Stimulated activated naive B cell treated with anti-CD40 and anti-IgM and Interleukin-4, amounts not matched to agents 10 μg/mL and 1 μg/mL and 100 μg/mL, for 72 hours (primary cell): ENCODE measurements around the gene IL17REL.

Experiments
- ATAC-seq, 2 donors: fragments of 150-1000 bp; cut with Tn5 transposase; replicated peaks; 2 replicates each; pipeline ENCODE4 v1.10.0; 2021; ENCODE audit warnings: moderate library complexity in 1 of 2
- DNase-seq: peaks from one replicate; pipeline ENCODE4 v3.0.0; 2021
- H3K27ac Mint-ChIP-seq: one replicate; pipeline ENCODE4 v1.8.0; 2022; ENCODE audit warnings: mild to moderate bottlenecking, mixed read lengths
- H3K27me3 Mint-ChIP-seq, 2 donors: one replicate each; pipeline ENCODE4 v1.8.0; 2022; ENCODE audit warnings: mixed read lengths in 2 of 2
- H3K36me3 Mint-ChIP-seq, 2 donors: one replicate each; pipeline ENCODE4 v1.8.0; 2022; ENCODE audit warnings: mixed read lengths in 2 of 2, mild to moderate bottlenecking in 1 of 2
- H3K4me1 Mint-ChIP-seq, 2 donors: one replicate each; pipeline ENCODE4 v1.8.0; 2022; ENCODE audit warnings: mixed read lengths in 2 of 2, mild to moderate bottlenecking in 1 of 2
- H3K4me3 Mint-ChIP-seq, 2 donors: one replicate each; pipeline ENCODE4 v1.8.0; 2022; ENCODE audit warnings: mild to moderate bottlenecking in 2 of 2, mixed read lengths in 2 of 2, moderate library complexity in 1 of 2
- H3K9me3 Mint-ChIP-seq, 2 donors: one replicate each; pipeline ENCODE4 v1.8.0; 2022; ENCODE audit warnings: mixed read lengths in 2 of 2, mild to moderate bottlenecking in 1 of 2

The IL17REL gene

DNA sequence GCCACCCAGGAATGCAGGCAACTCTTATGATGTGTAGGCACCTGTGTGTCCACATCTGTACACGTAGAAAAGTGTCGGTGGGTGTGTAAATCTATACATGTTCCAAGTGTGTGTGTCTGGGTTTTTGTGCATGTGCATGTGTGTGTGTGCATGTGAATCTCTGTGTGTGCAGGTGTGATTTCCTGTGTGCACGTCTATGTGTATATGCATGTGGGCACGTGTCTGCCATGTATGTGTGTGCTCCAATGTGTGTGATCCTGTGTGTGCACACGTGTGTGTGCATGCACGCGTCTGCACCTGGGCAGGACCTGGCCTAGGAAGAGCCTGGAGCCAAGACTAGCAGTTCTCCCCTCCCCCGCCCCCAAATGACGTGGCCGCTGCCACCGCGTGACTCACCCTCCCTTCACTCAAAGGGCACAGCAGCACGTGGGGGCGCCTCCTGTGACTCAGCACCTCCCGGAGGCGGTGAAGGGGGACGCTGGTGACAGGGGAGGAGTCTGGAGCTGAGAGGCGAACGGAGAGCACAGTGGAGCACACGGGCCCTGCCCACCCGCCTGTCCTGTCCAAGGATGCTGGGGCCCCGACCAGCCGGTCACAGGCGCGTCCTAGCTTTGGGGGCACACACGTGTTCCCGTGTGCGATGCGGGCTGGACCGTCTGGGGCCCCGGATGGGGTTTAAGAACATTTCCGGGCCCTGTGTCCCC is 41.9 kb downstream of the IL17REL start:
- ATAC-seq (peak; percentile 78 to 83), DNase-seq (peak; percentile 94)
- Mint-ChIP-seq H3K36me3 (peaks cover 2 to 17% of the 10 kb centered on the region in 2 donors), H3K27me3 (no peaks in the 10 kb centered on the region), H3K27ac (peak overlapping the region; percentile 97), H3K9me3 (peaks cover 4 to 5% of the 10 kb centered on the region in 2 donors), H3K4me3 (no peak overlapping the region), H3K4me1 (peaks cover 38 to 57% of the 10 kb centered on the region in 2 donors)

DNA sequence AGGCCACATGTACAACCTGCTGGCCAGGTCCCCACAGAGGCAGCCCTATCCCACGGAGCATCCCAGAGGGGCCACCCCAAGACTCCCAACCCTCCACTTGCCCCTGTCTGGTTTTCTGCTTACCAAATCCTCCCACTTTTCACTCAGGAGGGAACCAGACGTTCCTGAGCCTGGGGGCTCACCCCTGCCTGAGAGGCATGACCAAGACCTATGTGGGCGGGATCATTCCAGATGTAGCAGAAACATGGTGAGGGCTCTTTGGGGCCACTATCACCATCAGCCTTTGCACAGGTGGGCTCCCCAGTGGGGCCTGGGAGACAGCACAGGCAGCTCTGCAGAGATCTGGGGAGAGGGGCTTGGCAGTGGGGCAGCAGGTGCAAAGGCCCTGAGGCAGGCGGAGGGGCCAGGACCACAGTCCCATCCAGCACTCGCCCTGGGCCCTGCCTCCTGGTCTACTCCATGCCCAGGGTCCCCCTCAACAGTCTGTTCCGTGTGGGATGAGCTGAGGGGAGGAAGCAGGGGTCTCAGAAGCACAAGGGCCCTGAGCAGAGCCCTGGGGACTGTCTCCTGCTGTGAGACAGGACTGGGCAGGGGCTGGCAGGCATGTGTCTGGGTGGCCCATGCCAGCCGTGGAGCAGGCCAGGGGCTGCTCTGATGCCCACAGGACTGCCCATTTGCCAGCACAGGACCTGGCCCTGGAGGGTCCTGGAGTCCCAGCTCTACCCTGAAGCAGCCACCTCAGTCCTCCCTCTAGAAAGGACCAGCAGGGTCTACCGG is 42.6 kb downstream of the IL17REL start:
- no peaks in the 10 kb centered on the region for H3K27me3 Mint-ChIP-seq
- peak overlapping the region; percentile 97 for H3K27ac Mint-ChIP-seq
- H3K4me3 Mint-ChIP-seq: peak overlapping the region in 1 of 2 donors; percentile 37
- peaks cover 34 to 59% of the 10 kb centered on the region in 2 donors for H3K4me1 Mint-ChIP-seq
- H3K9me3 Mint-ChIP-seq: no peaks in the 10 kb centered on the region
- peak; percentile 4 for DNase-seq
- H3K36me3 Mint-ChIP-seq: peaks cover 0 to 13% of the 10 kb centered on the region in 2 donors
- no peak for ATAC-seq

DNA sequence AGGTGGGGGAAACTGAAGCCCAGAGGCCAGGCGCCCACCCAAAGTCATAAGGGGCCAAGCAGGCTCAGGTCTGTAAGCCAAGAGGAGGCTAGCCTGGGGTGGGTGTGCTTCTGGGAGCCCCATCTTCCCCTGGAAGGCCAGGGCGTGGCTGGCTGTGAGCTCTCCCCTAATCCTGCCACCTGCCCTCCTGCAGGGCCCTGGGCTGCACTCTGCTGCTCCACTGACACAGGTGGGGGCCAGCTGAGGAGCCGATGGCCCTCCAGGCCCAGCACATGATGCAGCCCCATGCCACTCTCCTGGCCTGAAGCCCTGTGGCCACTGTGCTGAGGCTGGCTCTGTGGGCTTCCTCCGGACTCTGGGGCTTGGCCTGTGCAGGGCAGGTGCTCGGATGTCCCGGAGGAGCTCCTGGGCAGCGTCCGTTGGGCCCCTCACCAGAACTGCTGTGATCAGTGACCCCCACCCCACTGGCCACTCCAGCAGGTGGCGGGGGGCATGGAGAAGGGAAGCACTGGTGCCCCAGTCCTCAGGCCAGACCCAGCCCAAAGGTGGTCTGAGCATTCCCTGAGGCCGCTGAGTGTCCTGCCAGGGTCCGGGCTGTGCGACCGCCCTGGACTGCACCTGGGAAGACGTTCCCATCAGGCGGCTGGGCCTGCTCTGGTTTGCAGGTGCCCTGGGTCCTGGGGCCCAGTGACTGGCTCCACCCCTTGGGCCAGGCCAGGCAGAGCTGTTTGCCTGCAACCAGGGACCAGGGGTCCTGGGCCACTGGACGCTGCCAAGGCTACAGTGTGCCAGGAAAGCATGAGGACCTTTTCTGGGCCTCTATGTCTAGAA is 43.5 kb downstream of the IL17REL start:
- DNase-seq: peak; percentile 16
- peak overlapping the region; percentile 69 for H3K27ac Mint-ChIP-seq

DNA sequence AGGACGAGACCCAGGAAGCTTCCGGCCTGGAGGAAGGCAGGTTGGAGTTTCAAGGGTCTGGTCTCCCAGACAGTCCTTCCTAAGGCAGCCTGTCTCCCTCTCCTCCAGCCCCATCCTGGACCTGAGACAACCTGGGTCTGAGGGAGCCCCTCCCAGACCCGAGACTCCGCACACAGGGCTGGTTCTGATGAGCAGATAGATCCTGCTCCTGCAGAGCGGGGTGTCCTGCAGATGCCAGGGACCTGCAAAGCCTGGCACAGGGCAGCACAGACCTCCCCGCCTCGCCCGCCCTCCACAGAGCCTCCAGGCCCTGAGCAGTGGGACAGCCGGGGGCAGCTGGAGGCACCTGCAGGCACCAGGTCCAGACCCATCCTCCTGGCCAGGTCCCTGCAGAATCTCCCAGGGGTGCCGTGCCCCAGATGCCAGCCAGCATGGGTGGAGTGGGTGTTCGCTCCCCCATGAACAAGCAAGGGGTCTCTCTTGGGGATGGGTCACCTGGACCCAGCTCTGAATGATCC is 44.2 kb downstream of the IL17REL start:
- ATAC-seq (no peak), DNase-seq (peak; percentile 9)
- Mint-ChIP-seq H3K4me3 (peak overlapping the region; percentile 25 to 47), H3K36me3 (peaks cover 14 to 29% of the 10 kb centered on the region in 2 donors), H3K27me3 (no peaks in the 10 kb centered on the region), H3K9me3 (no peaks in the 10 kb centered on the region), H3K4me1 (peaks cover 45 to 74% of the 10 kb centered on the region in 2 donors), H3K27ac (peak overlapping the region; percentile 98)

More for the DNA sequence above, 43.5 kb downstream of the IL17REL start:
- H3K4me1 Mint-ChIP-seq: peaks cover 40 to 68% of the 10 kb centered on the region in 2 donors
- no peaks in the 10 kb centered on the region for H3K9me3 Mint-ChIP-seq
- H3K36me3 Mint-ChIP-seq: peaks cover 7 to 22% of the 10 kb centered on the region in 2 donors
- no peak for ATAC-seq
- H3K27me3 Mint-ChIP-seq: no peaks in the 10 kb centered on the region
- H3K4me3 Mint-ChIP-seq: no peak overlapping the region

DNA sequence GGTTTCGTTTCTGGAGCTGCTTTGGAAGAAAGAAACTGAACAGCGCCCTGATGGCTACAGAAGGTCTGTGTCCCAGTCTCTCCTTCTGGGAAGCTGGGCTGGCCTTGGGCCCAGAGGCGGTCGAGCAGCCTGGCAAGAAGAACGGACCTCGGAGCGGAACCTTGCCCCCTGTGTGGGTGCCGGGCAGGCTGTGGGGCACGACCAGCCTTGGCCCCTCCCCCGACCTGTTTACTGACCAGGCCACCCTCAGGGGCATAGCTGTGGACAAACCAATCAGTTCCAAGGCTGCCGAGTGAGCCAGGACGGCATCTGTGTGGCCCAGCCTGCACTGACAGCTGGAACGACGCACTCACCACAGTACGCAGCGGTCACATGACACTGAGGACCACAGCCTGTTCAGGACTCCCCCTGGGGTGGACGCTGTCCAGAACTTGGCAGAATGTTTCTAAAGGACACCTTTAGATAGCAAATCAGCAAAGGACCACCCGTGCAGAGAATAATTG is 44.8 kb downstream of the IL17REL start:
- Mint-ChIP-seq H3K27me3 (no peaks in the 10 kb centered on the region), H3K9me3 (no peaks in the 10 kb centered on the region), H3K4me3 (peak overlapping the region; percentile 69 to 76), H3K27ac (peak overlapping the region; percentile 98), H3K36me3 (peaks cover 20 to 35% of the 10 kb centered on the region in 2 donors), H3K4me1 (peaks cover 45 to 80% of the 10 kb centered on the region in 2 donors)
- ATAC-seq (no peak), DNase-seq (peak; percentile 0)

DNA sequence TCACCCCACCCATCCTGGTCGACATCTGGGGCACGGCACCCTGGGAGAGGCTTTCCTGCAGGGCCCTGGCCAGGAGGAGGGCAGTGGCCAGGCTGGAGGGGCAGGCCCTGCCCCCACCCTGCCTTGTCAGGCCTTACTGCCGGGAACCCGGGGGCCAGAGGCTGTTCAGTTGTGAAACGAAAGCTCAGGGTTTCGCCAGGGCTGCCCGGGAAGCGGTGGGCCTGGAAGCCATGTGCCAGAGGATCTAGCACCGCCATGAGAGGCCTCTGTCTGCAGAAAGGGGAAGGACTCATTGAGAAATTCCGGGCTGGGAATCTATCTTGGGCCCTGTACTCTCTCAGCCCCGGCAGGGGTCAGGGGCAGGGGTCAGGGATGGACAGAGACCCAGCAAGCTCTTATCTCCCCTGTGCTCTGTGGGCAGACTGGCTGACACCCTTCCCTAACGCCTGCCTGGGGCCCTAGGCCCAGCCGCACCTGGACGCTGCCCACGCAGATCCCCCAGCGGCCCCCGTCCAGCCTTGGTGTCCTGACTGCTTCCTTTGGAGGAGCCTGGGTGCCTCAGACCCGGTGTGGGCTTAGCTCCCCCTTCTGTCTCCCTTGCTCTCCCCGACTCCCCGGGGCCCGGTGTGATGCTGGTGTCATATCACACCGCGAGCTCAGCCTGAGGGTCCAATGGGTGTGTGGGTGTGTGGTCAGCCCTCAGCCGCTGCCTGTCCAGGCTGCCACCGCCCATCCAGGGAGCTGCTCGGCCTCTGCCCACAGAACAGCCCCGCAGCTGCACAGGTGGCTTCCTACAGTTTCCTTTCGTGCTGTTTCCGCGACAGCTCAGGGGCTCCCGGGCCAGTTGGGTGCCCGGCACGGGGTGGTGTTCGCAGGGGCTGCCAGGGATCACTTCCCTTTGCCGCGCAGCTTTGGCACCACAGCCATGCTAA is 45.5 kb downstream of the IL17REL start:
- ATAC-seq: peak; percentile 17 to 27
- peaks cover 45 to 82% of the 10 kb centered on the region in 2 donors for H3K4me1 Mint-ChIP-seq

DNA sequence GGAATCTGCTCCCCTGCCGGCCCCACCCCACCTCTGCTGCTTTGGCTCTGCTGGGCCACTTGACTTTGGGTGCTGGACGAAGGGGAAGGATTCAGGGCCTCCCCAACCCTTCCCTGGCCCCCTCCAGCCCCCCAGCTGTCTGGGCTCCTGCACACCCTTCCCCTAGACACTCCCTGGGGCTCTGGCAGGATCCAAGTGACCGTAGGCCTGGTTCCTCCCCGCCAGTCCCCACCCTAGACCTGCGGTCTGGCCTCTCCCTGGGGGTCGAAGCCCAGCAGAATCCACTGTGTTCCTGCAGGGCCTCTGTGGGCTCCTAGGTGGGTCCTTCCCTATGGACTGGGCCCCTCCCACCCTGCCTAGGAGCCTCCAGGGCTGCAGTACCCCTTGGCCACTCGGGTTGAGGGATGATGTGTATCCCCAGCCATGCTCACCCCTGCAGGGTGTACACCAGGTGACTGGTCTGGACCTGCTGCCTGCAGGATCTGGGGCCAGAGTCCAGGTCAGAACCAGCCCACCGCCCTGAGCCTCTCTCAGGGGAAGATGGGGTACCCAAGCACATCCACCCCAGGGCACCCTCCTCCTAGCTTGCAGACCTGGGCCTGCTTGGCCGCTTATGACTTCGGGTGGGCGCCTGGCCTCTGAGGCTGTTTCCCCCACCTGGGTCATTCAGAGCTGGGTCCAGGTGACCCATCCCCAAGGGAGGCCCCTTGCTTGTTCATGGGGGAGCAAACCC is 46.4 kb downstream of the IL17REL start:
- Mint-ChIP-seq H3K27ac (peak overlapping the region; percentile 93), H3K36me3 (peaks cover 30 to 49% of the 10 kb centered on the region in 2 donors), H3K27me3 (no peaks in the 10 kb centered on the region), H3K4me3 (peak overlapping the region; percentile 66 to 69), H3K4me1 (peaks cover 45 to 86% of the 10 kb centered on the region in 2 donors), H3K9me3 (no peaks in the 10 kb centered on the region)
- DNase-seq (no peak), ATAC-seq (no peak)

More for the DNA sequence above, 45.5 kb downstream of the IL17REL start:
- Mint-ChIP-seq H3K36me3 (peaks cover 24 to 42% of the 10 kb centered on the region in 2 donors), H3K27ac (peak overlapping the region; percentile 98), H3K9me3 (no peaks in the 10 kb centered on the region), H3K27me3 (no peaks in the 10 kb centered on the region), H3K4me3 (peak overlapping the region; percentile 69 to 76)
- DNase-seq: peak; percentile 63

DNA sequence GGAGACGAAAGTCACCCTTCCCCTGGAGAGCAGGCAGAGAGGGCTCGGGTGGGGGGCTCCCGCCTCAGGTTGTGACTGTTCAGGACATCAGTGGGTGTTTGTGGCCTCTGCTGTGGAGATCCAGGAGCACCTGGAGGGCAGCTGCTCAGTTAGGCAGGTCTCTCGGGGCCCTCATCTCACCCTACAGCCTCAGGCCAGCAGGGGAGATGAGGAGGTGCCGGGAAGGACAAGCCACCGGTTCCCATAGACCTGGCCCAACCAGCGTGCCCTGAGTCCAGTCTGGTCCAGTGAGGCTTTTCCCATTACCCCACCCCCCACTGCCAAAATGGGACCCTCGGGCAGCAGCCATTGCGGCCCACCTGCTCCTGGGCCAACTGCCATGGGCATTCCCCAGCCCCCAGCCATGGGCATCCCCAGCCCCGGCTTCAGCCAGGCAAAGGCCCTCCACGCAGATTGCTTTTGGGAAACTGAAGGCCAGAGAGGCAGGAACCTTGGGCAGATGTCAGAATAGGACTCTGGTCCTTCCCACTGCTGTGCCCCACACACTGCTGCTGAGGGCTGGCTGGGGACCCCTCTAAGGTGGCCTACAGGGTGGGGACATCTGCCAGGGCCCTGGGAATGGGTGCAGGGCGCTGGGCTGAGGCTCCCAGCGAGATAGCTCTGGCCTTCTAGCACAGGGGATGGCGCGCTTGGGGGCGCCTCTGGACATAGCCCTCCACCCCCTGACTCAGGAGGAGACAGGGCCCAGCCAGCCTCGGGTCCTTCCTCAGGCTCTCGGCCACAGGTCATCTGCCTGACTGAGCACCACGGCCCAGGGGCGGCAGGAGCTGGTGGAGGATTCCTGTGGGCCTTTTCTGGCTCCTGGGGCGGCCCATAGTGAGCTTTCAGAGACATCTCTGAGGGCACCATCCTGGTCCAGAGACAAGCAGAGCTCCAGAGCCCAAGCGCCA is 47.2 kb downstream of the IL17REL start:
- no peaks in the 10 kb centered on the region for H3K27me3 Mint-ChIP-seq
- H3K9me3 Mint-ChIP-seq: no peaks in the 10 kb centered on the region
- H3K4me3 Mint-ChIP-seq: peak overlapping the region; percentile 94 to 98
- H3K36me3 Mint-ChIP-seq: peaks cover 30 to 49% of the 10 kb centered on the region in 2 donors
- no peak for ATAC-seq
- H3K4me1 Mint-ChIP-seq: peaks cover 40 to 78% of the 10 kb centered on the region in 2 donors
- no peak for DNase-seq
- H3K27ac Mint-ChIP-seq: peak overlapping the region; percentile 97

DNA sequence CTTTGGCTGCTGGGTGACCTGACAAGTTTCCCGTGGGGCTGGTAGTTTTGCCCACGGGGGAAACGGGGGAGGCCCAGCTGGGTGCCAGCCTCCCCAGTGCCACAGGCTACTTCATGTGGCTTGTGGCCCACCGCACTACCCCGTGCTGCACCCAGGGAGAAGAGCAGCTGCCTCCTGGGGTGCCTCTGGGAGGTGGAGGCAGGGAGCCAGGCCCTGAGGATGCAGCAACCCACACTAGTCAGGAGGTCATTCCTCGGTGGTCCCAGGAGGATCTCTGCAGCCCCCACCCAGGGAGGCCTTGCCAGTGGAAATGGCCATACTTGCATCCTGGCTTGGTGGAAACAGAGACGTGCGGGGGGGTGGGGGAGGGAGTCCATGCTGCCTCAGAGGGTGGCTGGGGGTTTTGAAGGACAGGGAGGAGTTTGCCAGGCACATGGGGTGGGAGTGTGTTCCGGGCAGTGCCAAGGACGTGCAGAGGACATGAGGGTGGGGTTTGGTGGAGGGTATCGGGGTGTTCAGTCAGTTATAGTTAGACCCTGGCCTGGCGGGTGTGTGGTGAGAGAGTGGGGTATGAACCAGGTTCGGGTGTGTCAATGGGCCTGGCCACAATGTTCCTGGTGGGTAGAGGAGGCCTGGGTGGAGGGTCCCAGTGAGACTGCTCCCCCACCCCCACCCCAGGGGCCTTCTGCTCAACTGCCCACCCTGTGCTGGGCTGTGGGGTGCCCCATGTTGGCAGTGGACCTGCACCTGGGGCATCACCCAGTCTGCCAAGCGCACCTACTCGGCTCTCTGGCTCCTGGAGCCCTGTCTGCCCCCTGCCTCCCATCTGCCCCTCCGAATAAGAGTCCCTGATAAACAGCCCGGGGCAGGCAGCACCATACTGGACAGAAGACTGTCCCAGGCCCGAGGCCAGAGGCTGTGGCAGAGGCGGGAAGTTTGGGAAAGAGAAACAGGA is 48.2 kb downstream of the IL17REL start:
- H3K27ac Mint-ChIP-seq: peak overlapping the region; percentile 97
- no peaks in the 10 kb centered on the region for H3K27me3 Mint-ChIP-seq
- H3K4me1 Mint-ChIP-seq: peaks cover 35 to 73% of the 10 kb centered on the region in 2 donors
- no peak for DNase-seq
- no peak for ATAC-seq
- H3K9me3 Mint-ChIP-seq: no peaks in the 10 kb centered on the region
- H3K4me3 Mint-ChIP-seq: peak overlapping the region; percentile 94 to 98
- peaks cover 30 to 49% of the 10 kb centered on the region in 2 donors for H3K36me3 Mint-ChIP-seq

DNA sequence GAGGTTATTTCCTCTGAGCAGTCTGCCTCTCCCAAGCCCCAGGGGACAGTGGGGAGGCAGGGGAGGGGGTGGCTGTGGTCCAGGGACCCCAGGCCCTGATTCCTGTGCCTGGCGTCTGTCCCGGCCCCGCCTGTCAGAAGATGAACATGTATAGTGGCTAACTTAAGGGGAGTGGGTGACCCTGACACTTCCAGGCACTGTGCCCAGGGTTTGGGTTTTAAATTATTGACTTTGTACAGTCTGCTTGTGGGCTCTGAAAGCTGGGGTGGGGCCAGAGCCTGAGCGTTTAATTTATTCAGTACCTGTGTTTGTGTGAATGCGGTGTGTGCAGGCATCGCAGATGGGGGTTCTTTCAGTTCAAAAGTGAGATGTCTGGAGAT is 48.9 kb downstream of the IL17REL start:
- ATAC-seq (no peak), DNase-seq (no peak)
- Mint-ChIP-seq H3K27me3 (no peaks in the 10 kb centered on the region), H3K9me3 (no peaks in the 10 kb centered on the region), H3K4me3 (peak overlapping the region; percentile 94 to 98), H3K27ac (peak overlapping the region; percentile 97), H3K36me3 (peaks cover 30 to 53% of the 10 kb centered on the region in 2 donors), H3K4me1 (peaks cover 40 to 77% of the 10 kb centered on the region in 2 donors)
